WERI-Rb-1 (cell line): ENCODE data around the gene MRTFA.
"Not testable (repeated sequence)": the region's sequence is repeated elsewhere in the genome, so short reads cannot be mapped to it uniquely, and the experiment has no call there.

Experiments
- DNase-seq: peaks from one replicate; pipeline ENCODE4 v3.0.0-alpha.2; 2020
- H3K27ac ChIP-seq: fragments of 250-450 bp; sonication (Bioruptor Pico); 2 replicates; pipeline ENCODE4 v1.5.1; 2020; ENCODE audit warnings: mild to moderate bottlenecking, moderate library complexity
- H3K27me3 ChIP-seq: fragments of 250-450 bp; sonication (Bioruptor Pico); 2 replicates; pipeline ENCODE4 v1.5.1; 2021; ENCODE audit warnings: mild to moderate bottlenecking, low read depth, moderate library complexity; ENCODE audit not compliant: insufficient read depth, severe bottlenecking
- H3K36me3 ChIP-seq: fragments of 250-450 bp; sonication (Bioruptor Pico); 2 replicates; pipeline ENCODE4 v1.5.1; 2020; ENCODE audit warnings: mild to moderate bottlenecking, moderate library complexity
- H3K4me3 ChIP-seq: 2 replicates; pipeline ENCODE4 v1.5.1; 2011; ENCODE audit warnings: low read depth, mild to moderate bottlenecking, control low read depth, low read length
- H3K9me3 ChIP-seq: fragments of 250-450 bp; sonication (Bioruptor Pico); 2 replicates; pipeline ENCODE4 v1.5.1; 2021; ENCODE audit warnings: mild to moderate bottlenecking, moderate library complexity; ENCODE audit not compliant: severe bottlenecking
- CTCF ChIP-seq: IDR thresholded peaks from 2 replicates; pipeline ENCODE4 v1.5.1; 2011; ENCODE audit warnings: low read depth, mild to moderate bottlenecking, control low read depth, inconsistent platforms, low read length

The MRTFA gene

GRCh38 chr22:40535642-40536041 lies 100.9 kb downstream of the MRTFA start:
- Histone ChIP-seq H3K9me3 (no peaks in the 10 kb centered on the region), H3K4me3 (no peak overlapping the region), H3K27ac (no peak overlapping the region), H3K27me3 (no peaks in the 10 kb centered on the region), H3K36me3 (no peaks in the 10 kb centered on the region)
- no peak for TF ChIP-seq CTCF
- no peak for DNase-seq

- Histone ChIP-seq H3K27ac (no peak overlapping the region), H3K36me3 (no peaks in the 10 kb centered on the region), H3K4me3 (no peak overlapping the region), H3K27me3 (no peaks in the 10 kb centered on the region), H3K9me3 (no peaks in the 10 kb centered on the region)
- DNase-seq: no peak
- no peak for TF ChIP-seq CTCF
These were observed 101.4 kb downstream of the MRTFA start for GRCh38 chr22:40535189-40535512.

GRCh38 chr22:40534379-40535188 lies 101.9 kb downstream of the MRTFA start:
- H3K36me3 ChIP-seq: no peaks in the 10 kb centered on the region
- no peaks in the 10 kb centered on the region for H3K27me3 ChIP-seq
- H3K4me3 ChIP-seq: no peak overlapping the region
- DNase-seq: no peak
- H3K9me3 ChIP-seq: no peaks in the 10 kb centered on the region
- no peak for TF ChIP-seq CTCF
- H3K27ac ChIP-seq: no peak overlapping the region

GRCh38 chr22:40533712-40534378 lies 102.7 kb downstream of the MRTFA start:
- no peaks in the 10 kb centered on the region for H3K36me3 ChIP-seq
- peak overlapping the region; percentile 22 for H3K27ac ChIP-seq
- TF ChIP-seq CTCF: no peak
- H3K4me3 ChIP-seq: no peak overlapping the region
- DNase-seq: no peak
- no peaks in the 10 kb centered on the region for H3K9me3 ChIP-seq
- H3K27me3 ChIP-seq: no peaks in the 10 kb centered on the region

- Histone ChIP-seq H3K36me3 (no peaks in the 10 kb centered on the region), H3K9me3 (no peaks in the 10 kb centered on the region), H3K27ac (no peak overlapping the region), H3K4me3 (no peak overlapping the region), H3K27me3 (no peaks in the 10 kb centered on the region)
- DNase-seq: no peak
- TF ChIP-seq CTCF: no peak
These were observed 104.3 kb downstream of the MRTFA start for GRCh38 chr22:40531951-40532900.

GRCh38 chr22:40530391-40530790 lies 106.1 kb downstream of the MRTFA start:
- not testable (repeated sequence) for H3K36me3 ChIP-seq, H3K27me3 ChIP-seq, H3K4me3 ChIP-seq, DNase-seq, H3K27ac ChIP-seq, H3K9me3 ChIP-seq
